Endometrial microvascular endothelial cells (primary cell): ENCODE data around the gene DEPDC1. TPM values are rescaled to one million over a fixed set of nuclear protein-coding genes. Genes with fewer than 3 reads are reported as not detected.
"Not testable (repeated sequence)": the region's sequence is repeated elsewhere in the genome, so short reads cannot be mapped to it uniquely, and the experiment has no call there.

Experiments
- in situ Hi-C: cut with HindIII; loops from 2 replicates; pipeline ENCODE4 v1.10.0; 2017; ENCODE audit warnings: low sequenced_read_pairs, low pct_unique_long_range_greater_than_20kb; ENCODE audit errors: inconsistent ontology term
- total RNA-seq: library from RNA; depleted of rRNA; stranded (reverse); fragments of >200 nt; gene quantifications from one replicate; pipeline ENCODE4 v1.2.3, GENCODE V29; 2015; ENCODE audit errors: inconsistent ontology term

Gene DEPDC1, protein sequence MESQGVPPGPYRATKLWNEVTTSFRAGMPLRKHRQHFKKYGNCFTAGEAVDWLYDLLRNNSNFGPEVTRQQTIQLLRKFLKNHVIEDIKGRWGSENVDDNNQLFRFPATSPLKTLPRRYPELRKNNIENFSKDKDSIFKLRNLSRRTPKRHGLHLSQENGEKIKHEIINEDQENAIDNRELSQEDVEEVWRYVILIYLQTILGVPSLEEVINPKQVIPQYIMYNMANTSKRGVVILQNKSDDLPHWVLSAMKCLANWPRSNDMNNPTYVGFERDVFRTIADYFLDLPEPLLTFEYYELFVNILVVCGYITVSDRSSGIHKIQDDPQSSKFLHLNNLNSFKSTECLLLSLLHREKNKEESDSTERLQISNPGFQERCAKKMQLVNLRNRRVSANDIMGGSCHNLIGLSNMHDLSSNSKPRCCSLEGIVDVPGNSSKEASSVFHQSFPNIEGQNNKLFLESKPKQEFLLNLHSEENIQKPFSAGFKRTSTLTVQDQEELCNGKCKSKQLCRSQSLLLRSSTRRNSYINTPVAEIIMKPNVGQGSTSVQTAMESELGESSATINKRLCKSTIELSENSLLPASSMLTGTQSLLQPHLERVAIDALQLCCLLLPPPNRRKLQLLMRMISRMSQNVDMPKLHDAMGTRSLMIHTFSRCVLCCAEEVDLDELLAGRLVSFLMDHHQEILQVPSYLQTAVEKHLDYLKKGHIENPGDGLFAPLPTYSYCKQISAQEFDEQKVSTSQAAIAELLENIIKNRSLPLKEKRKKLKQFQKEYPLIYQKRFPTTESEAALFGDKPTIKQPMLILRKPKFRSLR
- total RNA-seq, result 29.2 TPM

DNA sequence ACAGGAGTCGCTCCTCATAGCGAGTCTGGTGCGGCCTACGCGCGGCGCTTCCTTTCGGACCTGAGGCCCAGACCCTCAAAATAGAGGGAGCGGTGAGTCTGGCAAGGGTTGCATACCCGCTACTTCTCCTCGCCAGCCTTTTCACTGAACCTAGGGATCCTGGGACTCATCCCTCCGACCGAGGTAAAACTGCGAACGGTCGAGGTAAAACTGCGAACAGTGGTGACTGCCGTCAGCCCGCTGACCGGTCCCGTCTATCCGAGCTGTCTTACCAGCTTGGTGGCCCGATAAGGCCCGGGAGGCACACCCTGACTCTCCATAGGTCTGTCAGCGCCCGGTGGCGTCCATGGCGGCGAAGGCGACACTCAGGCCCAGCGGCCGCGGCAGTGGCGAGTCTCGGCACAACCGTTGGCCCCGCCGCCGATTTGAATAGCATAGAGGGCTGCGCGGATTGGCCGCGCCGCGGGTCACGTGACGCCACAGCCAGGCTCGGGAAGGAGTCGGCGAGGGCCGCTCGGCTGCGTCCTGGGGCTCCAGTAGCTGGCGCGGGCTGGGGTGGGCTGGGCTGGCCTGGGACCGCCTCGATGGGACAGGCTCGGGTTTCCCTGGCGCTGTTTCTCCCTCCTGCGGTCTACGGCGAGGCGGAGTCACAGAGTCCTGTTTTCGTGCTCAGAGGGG lies at the start of gene DEPDC1:
DEPDC1 (minus strand) TSS at position 403 of the 678 bp plus-strand sequence; CDS start at position 320, 83 bp downstream.
- in situ Hi-C loops, result no loop called here

DNA sequence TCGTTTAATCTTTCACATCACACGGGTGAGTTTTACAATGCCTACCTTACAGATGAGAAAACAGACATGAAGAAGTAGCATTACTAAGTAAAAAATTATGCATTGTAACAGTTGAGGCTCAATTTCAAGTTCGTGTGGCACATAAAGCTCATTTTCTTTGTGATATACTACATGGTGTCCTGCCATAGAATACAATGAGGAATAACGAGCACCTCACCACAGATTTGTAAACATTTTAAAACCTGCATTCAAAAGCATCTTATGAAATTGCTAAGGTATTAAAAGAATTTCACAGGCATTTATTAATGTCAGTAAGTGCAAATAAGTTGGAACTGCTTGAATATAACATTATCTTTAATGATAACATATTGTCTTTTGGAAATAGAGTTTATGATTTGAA lies 47.8 kb upstream of the DEPDC1 start:
- in situ Hi-C loops, result no loop called here

DNA sequence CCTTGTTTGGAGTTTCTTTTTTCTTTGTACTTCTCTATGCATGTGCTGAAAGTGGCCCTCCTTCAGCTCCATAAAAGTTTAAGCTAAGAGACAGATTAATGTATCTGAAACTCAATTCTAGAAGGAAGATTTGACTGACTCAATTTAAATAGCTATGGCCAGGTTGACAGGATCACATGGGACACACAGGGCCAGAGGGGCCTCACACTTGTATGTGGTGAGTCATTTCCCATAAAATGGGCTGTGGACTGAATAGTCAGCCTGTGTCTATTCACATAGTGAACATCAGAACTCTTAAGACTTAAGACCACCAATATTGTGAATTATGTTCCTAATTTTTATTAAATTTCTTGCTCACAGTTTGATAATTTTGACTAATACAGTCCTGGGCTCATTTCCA lies 45.7 kb upstream of the DEPDC1 start:
- in situ Hi-C loops, result no loop called here

DNA sequence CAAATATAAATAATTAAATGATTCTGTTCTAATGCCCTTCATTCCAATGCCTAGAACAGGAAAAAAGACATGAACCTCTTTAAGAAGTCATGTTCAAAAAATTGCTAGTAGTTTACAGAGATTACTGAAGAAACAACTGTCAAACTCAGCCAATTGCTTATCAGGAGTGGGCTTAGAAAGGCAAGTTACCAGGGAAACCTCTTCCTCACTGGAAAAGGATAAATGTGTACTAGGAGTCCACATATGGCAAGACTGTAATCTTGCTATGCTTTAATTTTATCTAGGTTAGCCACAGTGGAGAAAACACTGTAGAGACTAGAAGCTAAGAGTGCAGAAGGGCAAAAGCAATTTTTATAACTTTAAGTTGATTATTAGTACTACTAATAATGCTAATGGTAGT lies 42.1 kb upstream of the DEPDC1 start:
- in situ Hi-C loops, result no loop called here

DNA sequence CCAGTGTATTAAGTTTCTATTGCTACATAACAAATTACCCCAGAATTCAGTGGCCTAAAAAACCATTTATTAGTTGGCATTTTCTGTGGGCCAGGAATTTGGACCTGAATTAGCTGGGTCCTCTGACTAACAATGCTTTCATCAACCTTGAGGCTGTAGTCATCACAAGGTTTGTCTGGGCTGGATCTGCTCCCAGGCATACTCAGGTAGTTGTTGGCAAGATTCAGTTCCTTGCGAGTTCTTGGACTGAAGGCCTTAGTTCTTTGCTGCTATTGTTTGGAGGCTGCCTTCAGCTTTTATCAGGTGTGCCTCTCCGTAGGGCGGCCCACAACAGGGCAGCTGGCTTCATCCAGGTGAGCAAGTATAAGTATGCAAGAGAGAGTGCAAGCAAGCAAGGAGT lies 31.4 kb upstream of the DEPDC1 start:
- in situ Hi-C loops, result no loop called here

DNA sequence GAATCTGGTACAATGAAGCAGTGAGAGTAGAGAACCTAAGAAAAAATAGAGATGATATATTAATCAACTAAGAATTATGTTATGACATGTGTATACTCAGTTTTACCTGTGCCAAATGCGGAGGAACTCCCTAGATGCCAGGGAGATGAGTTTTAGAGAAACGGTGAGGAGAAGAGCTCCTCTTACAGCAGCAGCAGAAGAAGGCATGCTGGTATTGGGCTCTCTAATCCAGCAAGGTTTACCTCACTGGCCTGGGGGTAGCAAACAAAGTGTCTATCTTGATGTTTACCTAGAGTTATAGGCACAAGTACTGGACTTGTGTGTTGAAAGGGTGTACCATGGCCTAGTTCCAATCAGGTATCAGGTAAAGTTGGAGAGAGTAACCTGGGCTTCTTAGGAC lies 28.9 kb upstream of the DEPDC1 start:
- in situ Hi-C loops, result no loop called here

DNA sequence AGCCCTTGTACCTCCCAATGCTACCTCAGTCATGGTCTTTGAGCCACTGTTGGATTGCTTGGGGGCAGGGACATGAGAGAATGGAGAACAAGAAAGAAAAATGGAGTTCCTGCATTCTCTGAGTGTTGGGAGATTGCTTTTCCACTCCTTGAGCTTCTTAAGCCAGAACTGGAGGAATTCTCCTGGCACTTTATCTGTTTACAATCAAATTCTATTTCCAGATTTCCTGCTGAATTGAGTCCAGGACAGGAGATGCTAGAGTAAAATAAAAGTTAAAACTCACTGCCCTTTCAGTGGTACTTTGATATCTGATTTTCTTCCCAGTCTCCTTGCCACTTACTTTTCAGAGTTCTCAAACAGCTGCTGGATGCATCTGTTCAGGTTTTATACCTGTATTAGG lies 24.4 kb upstream of the DEPDC1 start:
- in situ Hi-C loops, result no loop called here

DNA sequence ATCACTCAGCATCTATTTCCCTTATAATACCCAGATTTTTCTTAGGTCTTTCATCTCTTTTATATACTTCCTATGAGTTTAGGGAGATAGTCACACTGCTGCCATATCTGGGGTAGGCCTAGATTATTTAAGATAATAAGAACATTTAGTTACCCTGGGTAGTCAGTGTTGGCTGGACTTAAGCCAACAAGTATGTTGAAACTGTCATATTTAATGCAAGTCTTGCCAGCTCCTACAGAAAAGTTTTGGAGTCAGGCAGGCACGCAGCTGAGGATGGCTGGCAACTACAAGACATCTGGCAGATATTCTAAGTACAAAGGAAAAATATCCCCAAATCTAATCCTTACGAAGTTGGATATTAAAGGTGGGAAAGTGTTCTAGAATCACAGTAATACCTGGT lies 19.2 kb upstream of the DEPDC1 start:
- in situ Hi-C loops, result no loop called here

DNA sequence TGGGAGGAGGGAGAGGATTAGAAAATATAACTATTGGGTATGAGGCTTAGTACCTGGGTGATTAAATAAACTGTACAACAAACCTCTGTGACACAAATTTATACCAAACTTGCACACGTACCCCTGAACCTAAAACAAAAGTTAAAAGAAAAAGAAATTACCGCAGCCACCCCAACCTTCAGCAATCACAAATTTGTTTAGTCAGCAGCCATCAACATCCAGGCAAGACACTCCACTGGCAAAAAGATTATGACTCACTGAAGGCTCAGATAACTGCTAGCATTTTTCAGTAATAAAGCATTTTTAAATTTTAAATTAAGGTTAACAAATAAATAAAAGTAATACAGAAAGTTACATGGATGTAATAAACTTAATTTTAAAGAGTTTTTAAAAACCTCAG lies 14.4 kb upstream of the DEPDC1 start:
- in situ Hi-C loops, result no loop called here

DNA sequence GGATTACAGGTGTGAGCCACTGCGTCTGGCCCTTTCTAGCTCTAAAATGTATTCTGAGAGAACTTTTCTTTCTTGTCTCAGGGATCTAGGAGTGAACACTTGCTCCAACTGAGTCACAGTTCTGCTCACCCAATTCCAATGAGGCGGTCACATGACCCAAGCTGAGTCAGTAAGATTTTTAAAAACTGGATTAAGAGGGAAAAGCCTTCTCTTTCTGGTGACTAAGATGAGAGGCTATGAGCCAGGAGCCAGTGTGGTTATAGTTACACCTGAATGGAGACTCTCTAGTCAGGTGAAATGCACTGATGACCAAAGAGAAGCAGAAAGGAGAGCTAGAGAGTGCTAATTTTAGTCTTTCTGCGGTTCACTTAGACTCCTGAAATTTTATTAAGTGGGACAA lies 9.5 kb upstream of the DEPDC1 start:
- in situ Hi-C loops, result no loop called here

DNA sequence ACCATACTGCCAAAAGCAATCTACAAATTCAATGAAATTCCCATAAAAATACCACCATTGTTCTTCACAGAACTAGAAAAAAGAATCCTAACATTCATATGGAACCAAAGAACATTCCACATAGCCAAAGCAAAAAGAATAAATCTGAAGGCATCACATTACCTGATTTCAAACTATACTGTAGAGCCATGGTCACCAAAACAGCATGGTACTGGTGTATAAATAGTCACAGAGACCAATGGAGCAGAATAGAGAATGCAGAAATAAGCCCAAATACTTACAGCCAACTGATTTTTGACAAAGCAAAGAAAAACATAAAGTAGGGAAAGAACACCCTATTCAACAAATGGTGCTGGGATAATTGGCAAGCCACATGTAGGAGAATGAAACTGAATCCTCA lies 6.2 kb upstream of the DEPDC1 start:
- in situ Hi-C loops, result no loop called here

DNA sequence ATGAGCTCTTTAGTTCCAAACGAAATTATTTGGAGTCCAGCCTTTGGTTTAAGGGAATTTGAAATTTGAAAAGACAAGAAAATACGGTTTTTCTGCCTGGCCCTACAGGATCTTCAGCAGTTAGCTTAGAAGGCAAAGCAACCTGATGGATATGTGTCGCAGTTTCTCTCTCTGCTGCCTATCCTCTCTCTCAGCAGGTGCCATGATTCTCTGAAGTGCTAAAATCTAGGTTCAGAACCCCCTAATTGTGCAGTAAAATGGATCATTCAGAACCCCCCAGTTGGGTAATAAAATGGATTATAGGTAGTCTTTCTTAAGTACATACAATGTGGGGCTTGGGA lies 446 bp upstream of the DEPDC1 start:
- in situ Hi-C loops, result no loop called here

DNA sequence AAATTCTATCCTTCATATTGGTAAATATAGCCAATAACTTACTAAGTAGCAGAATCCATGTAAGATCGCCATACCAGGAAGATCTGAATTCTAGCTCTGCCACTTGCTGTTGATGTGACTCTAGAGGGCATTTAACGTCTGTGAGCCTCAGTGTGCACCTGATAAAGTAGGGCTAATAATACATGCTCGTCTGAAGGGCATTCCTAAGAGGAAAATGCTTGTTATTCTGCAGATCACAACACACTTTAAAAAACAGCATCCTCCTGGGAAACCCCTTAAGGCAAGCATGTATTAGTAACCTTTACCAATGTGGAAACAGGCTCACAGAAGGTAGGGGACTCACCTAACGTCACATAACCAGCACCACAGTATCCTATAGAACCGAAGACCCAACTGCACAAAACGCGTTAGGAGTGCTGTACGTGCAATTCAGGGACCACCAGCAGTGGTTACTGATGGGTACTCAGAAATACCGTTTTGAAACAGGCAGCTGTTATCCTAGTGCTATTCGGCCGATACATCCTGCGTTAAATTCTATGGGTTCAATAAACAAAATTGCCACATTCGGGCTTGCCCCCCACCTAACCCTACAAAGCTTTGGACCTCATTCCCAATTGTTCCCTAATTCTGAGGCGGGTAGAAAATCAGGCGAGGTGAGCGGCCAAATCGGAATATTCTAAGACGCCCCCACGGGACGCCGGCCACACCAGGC lies 758 bp downstream of the DEPDC1 start:
- in situ Hi-C loops, result no loop called here

DNA sequence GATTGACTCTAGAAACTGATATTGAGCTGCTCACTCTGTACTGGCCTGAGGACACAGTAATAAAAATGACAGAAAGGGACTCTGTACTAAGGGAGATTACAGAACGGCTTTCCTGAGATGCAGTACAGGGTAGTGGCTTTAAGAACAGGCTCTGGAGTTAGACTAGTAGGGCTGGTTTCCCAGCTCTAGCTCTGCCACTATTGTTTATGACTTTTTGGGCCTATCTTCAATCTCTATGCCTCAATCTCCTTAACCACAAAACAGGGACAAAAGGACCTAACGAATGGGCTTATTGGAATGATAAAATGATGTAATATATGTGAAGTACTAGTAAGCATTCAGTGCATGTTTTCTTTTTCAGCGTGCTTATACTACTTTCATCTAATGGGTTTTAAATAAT lies 1.4 kb downstream of the DEPDC1 start:
- in situ Hi-C loops, result no loop called here

DNA sequence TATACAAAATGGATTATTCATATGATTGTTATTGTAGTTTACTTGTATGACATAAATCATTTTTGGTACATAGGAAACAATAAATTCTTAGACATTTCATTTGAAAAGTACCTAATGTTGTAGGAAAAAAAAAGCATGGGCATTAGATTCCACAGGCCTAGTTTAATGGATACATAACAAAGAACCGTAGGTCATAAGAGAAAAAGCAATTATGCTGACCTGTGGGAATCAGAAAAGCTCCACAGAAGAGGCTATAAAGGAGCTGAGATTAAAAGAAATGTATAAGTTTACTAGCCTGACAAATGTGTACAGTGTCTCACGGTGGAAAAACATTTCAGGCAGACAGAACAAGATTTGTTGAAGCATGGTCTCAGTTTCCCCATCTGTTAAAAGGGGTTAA lies 3.7 kb downstream of the DEPDC1 start:
- in situ Hi-C loops, result no loop called here

DNA sequence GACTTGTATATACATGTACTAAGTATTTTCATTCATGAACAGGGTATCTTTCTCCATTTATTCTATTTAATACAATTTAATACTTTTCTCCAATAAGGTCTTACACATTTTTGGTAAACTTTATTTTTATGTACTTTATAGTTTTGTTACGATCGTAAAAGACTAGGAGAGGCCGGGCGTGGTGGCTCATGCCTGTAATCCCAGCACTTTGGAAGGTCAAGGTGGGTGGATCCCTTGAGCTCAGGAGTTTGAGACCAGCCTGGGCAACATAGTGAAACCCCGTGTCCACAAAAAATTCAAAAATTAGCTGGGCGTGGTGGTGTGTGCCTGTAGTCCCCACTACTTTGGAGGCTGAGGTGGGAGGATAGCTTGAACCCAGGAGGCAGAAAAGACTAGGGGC lies 4.6 kb downstream of the DEPDC1 start:
- in situ Hi-C loops, result not testable (repeated sequence)

DNA sequence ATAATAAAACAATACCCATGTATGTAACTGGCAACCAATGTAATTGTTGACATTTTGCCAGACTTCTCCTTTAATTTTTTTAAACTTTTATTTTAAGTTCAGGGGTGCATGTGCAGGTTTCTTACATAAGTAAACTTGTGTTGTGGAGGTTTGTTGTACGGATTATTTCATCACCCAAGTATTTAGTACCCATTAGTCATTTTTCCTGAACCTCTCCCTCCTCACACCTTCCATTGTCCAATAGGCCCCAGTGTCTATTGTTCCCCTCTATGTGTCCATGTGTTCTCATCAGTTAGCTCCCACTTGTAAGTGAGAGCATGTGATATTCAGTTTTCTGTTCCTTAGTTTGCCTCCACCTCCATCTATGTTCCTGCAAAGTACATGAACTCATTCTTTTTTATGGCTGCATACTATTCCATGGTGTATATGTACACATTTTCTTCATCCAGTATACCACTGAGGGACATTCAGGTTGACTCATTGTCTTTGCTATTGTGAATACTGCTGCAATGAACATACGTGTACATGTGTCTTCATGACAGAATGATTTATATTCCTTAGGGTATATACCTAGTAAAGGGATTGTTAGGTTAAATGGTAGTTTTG lies 6.7 kb downstream of the DEPDC1 start:
- in situ Hi-C loops, result no loop called here

DNA sequence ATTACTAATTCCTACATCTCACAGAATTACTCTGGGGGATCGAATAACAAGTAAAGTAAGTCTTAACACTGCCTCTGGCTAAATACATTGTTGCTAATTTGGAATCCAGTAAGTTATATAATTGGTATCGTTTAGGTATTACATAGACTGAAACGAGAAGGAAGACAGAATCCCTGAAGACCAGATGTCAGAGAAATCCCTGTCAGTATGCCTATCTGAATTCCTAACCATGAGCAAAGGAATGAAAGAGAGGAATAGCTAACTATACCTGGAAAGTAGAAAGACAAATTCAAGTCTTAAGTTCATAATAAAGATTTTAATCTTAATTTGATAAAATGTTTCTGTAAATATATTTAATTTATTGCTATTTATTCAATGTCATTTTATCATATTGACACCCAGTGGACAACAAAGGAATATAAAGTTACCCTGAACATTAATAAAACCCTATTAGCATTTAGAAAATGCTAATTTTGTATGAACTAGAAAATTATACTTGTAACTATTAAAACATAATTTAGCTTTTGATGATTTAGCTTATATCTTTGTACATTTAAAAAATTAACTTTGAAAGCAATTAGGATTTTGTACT lies 11.4 kb downstream of the DEPDC1 start:
- in situ Hi-C loops, result no loop called here

DNA sequence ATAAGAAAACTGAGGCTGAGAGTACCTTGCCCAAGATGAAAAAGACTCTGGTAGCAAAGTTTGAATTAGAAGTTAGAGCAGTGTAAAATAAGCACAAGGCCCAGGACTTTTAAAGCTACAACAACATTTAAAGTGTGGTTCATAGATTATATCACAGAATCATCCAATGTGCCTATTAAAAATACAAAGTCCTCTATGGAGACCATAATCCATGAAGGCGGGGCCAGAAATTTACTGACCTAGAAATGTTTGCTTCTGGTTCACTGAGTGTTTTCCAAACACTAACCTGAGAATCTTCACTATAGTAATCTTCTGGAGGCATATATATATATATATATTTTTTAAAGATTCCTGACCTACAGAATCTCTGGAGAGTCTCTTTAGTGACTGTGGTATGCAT lies 12.3 kb downstream of the DEPDC1 start:
- in situ Hi-C loops, result no loop called here
